Measurements from ENCODE around the gene NDUFS6.

- TF ChIP-seq CTCF (IDR thresholded peaks at IDR 0.05) (no peak), ZFP36 (IDR thresholded peaks at IDR 0.05; ENCODE audit: borderline replicate concordance, partially characterized antibody) (no peak), EP300 (IDR thresholded peaks at IDR 0.05) (no peak), MAZ (IDR thresholded peaks at IDR 0.05; ENCODE audit: borderline replicate concordance, low read depth, low read length) (no peak), POLR2A (IDR thresholded peaks at IDR 0.05; ENCODE audit: low read length) (no peak), PHF8 (IDR thresholded peaks at IDR 0.05; ENCODE audit: borderline replicate concordance, low read depth) (no peak)
- TF ChIP-seq, protein P1, sequence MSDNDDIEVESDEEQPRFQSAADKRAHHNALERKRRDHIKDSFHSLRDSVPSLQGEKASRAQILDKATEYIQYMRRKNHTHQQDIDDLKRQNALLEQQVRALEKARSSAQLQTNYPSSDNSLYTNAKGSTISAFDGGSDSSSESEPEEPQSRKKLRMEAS (IDR thresholded peaks at IDR 0.05), result no peak
- TF ChIP-seq, protein P2, sequence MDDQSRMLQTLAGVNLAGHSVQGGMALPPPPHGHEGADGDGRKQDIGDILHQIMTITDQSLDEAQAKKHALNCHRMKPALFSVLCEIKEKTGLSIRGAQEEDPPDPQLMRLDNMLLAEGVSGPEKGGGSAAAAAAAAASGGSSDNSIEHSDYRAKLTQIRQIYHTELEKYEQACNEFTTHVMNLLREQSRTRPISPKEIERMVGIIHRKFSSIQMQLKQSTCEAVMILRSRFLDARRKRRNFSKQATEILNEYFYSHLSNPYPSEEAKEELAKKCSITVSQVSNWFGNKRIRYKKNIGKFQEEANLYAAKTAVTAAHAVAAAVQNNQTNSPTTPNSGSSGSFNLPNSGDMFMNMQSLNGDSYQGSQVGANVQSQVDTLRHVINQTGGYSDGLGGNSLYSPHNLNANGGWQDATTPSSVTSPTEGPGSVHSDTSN (IDR thresholded peaks at IDR 0.05), result no peak
These were observed 7.9 kb upstream of the NDUFS6 start for GRCh38 chr5:1793301-1793740.

All from A549 (cell line).